ENCODE results near the gene TTK.

TTK gene

DNA sequence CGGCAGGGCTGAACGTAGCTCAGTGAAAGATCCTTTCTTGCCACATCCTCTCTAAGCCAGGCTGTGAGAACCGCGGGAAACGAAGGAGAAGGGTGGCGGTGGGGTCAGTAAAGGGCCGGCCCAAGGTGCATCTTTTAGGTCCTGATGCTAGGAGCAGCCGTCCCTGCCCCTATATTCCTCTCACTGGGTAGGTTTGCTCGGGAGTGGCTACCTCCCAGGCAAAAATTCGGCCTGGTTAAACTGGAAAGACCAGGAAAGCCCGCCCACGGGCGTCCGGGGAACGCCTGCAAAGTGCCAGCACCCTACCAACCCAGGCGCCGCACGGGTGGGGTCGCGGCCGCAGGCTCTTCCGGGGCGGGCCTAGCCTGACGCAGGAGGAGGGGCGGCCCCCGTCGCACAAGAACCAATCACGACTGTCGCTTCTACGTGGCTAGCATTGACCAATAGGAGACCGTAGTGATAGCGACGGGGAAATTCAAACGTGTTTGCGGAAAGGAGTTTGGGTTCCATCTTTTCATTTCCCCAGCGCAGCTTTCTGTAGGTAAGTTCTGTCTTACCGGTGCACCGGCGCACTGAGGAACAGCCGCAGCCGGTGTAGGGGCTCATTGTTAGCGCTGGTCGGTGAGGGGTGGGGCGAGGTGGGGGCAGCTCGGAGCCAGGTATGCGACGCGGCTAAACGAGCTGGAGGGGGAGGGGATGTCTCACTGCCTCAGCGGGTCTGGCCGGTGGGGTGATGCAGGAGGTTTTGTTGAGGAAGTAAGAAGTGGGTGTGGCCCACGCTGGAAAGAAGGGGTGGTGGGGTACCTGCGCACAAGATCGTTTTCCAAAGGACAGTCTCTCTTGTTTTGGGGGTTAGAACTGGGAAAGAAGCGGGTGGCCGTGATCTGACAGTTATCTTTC lies at the start of gene TTK:
TSS of gene TTK (plus strand) at position 477 of the 900 bp plus-strand sequence. CDS start 1,195 bp downstream, outside the sequence.
- TF ChIP-seq Cebpa-rat (IDR thresholded peaks at IDR 0.05), result no peak
- H3K27ac ChIP-seq, result peak within 1 kb of the TSS; percentile 74
- H3K4me3 ChIP-seq, result peak within 1 kb of the TSS; percentile 72
- H3K9me3 ChIP-seq, result no peaks in the 10 kb centered on the region
- H4K20me1 ChIP-seq, result no peaks in the 10 kb centered on the region
- H3K36me3 ChIP-seq, result no peaks in the 10 kb centered on the region; the same call in 1 of the 2 replicates
- peak within 1 kb of the TSS; percentile 71 for H3K9ac ChIP-seq
- H3K4me1 ChIP-seq, result peaks cover 26% of the 10 kb centered on the region
- peak within 1 kb of the TSS; percentile 77 for H3K4me2 ChIP-seq
- H3K27me3 ChIP-seq, result no peaks in the 10 kb centered on the region

DNA sequence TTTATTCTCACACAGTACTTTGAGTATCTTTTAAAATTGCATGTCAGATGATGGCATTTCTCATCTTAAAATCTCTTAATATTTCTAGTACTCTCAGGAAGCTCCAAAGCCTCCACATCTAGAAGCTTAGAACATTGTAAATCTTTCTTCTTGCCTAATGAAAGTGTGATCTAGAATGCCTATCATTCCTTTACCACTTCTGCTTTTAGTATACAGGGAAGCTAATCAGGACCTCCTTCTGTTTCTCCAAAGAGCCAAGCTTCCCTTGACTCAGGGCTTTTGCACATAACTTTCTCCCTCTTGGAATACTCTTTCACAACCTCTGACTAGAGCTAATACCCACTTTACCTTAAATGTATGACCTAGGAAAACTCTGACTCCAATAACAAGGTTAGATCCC lies 49.6 kb upstream of the TTK start:
- Histone ChIP-seq H3K27ac (no peak overlapping the region), H4K20me1 (no peaks in the 10 kb centered on the region), H3K4me3 (no peak overlapping the region), H3K4me1 (no peaks in the 10 kb centered on the region), H3K36me3 (no peaks in the 10 kb centered on the region), H3K4me2 (no peak overlapping the region), H3K9ac (no peak overlapping the region), H3K27me3 (no peaks in the 10 kb centered on the region), H3K9me3 (no peaks in the 10 kb centered on the region)
- no peak for TF ChIP-seq Cebpa-rat (IDR thresholded peaks at IDR 0.05)

DNA sequence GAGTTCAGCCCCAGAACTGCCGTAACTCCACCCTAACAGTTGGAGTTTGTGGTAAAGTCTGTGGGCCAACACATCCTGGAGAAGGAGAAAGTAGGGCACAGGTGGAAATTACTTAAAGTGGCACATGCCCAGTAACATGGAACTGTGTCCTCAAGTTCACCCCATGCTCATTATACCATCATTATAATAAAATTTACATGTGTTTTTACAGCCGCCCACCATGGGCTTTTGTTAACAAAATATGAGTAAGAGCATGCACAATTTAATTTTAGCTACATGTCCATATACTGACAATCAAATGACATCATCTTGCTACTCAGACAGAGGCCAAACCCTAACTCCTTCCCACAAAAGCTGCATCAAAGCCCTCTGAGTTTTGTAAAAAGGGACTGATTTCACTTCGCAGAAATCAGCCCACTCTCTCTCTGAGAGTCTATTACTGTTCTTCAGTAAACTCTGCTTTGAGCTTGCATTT lies 39.8 kb upstream of the TTK start:
- H3K4me1 ChIP-seq, result peaks cover 9% of the 10 kb centered on the region; the same call in 1 of the 2 replicates
- no peaks in the 10 kb centered on the region for H4K20me1 ChIP-seq
- no peaks in the 10 kb centered on the region for H3K27me3 ChIP-seq
- H3K36me3 ChIP-seq, result no peaks in the 10 kb centered on the region
- H3K27ac ChIP-seq, result no peak overlapping the region
- no peaks in the 10 kb centered on the region for H3K9me3 ChIP-seq
- TF ChIP-seq Cebpa-rat (IDR thresholded peaks at IDR 0.05), result no peak
- 0 out of 2 replicates have a peak overlapping the region, but pooled peaks have one; percentile 17 for H3K4me2 ChIP-seq
- H3K4me3 ChIP-seq, result no peak overlapping the region
- no peak overlapping the region for H3K9ac ChIP-seq

DNA sequence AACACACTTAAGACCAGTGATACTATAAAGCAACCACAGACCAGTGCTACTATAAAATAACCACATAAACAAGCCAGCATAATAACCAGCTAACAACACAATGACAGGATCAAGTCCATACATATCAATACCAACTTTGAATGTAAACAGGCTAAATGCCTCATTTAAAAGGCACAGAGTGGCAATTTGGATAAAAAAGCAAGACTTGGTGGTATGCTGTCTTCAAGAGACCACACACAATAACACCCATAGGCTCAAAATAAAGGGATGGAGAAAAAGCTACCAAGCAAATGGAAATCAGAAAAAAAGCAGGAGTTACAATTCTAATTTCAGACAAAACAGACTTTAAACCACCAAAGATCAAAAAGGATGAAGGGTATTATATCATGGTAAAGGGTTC lies 37.3 kb upstream of the TTK start:
- Histone ChIP-seq H3K9me3 (peaks cover 4% of the 10 kb centered on the region; the same call in 1 of the 2 replicates), H4K20me1 (no peaks in the 10 kb centered on the region), H3K9ac (no peak overlapping the region), H3K4me1 (peaks cover 9% of the 10 kb centered on the region; the same call in 1 of the 2 replicates), H3K27me3 (no peaks in the 10 kb centered on the region), H3K4me2 (no peak overlapping the region), H3K36me3 (no peaks in the 10 kb centered on the region), H3K4me3 (no peak overlapping the region), H3K27ac (no peak overlapping the region)
- TF ChIP-seq Cebpa-rat (IDR thresholded peaks at IDR 0.05), result no peak

DNA sequence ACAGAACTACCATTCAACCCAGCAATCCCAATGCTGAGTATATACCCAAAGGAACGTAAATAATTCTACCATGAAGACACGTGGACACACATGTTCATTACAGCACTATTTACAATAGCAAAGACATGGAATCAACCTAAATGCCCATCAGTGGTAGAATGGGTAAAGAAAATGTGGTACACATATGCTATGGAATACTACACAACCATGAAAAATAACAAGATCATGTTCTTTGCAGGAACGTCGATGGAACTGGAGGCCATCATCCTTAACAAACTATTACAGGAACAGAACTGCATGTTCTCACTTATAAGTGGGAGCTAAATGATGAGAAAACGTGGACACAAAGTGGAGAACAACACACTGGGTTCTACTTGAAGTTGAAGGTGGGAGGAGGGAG lies 34.7 kb upstream of the TTK start:
- Histone ChIP-seq H3K9me3 (peaks cover 4% of the 10 kb centered on the region; the same call in 1 of the 2 replicates), H3K9ac (no peak overlapping the region), H4K20me1 (no peaks in the 10 kb centered on the region), H3K4me3 (no peak overlapping the region), H3K27me3 (no peaks in the 10 kb centered on the region), H3K4me2 (no peak overlapping the region), H3K36me3 (no peaks in the 10 kb centered on the region), H3K27ac (no peak overlapping the region), H3K4me1 (0 out of 2 replicates have a peak, but pooled peaks cover 1% of the 10 kb centered on the region)
- no peak for TF ChIP-seq Cebpa-rat (IDR thresholded peaks at IDR 0.05)

DNA sequence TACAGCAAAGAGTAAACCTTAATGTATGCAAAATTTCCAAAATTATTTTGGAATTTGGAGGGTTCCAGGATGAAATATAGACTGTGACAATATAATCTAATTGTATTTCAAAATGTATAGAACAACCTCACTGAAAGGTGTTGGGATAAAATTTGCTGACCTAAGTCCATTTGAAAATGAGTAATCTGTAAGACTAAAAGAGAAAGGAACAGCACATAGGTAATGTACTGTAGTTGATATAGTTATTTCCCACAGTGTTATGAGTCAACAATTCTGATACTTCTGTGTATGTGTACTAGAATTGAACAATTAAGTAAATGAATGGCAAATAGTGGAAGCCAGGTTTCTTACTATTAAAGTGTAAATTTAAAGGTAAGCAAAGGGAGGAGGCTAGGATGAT lies 33.3 kb upstream of the TTK start:
- Histone ChIP-seq H3K9me3 (peaks cover 4% of the 10 kb centered on the region; the same call in 1 of the 2 replicates), H3K36me3 (no peaks in the 10 kb centered on the region), H3K9ac (no peak overlapping the region), H3K27ac (no peak overlapping the region), H4K20me1 (no peaks in the 10 kb centered on the region), H3K4me1 (no peaks in the 10 kb centered on the region), H3K4me3 (no peak overlapping the region), H3K4me2 (no peak overlapping the region), H3K27me3 (no peaks in the 10 kb centered on the region)
- TF ChIP-seq Cebpa-rat (IDR thresholded peaks at IDR 0.05), result no peak

DNA sequence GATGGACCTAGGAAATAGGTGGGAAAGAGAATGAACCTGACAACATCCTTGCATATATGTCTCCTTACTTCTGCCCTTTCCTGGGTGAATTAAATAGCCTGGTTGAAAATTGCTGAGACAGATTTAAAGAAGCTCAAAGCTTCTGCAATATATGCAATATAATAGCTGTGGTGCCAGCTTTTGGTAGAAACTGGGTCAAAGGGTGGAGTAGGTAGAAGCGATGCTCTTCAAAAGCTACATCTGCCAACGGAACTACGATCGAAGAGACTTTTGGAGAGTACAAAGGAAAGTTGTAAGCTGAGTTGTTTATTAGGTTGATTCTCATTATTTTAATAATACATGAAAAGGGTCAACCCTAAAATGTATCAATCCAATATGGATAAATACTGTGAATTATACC lies 22.8 kb upstream of the TTK start:
- H3K27me3 ChIP-seq, result no peaks in the 10 kb centered on the region
- TF ChIP-seq Cebpa-rat (IDR thresholded peaks at IDR 0.05), result no peak
- no peak overlapping the region for H3K9ac ChIP-seq
- H3K27ac ChIP-seq, result no peak overlapping the region
- H3K36me3 ChIP-seq, result no peaks in the 10 kb centered on the region
- peaks cover 12% of the 10 kb centered on the region; the same call in 1 of the 2 replicates for H3K4me1 ChIP-seq
- H3K9me3 ChIP-seq, result no peaks in the 10 kb centered on the region
- H4K20me1 ChIP-seq, result no peaks in the 10 kb centered on the region
- H3K4me2 ChIP-seq, result no peak overlapping the region
- H3K4me3 ChIP-seq, result no peak overlapping the region

DNA sequence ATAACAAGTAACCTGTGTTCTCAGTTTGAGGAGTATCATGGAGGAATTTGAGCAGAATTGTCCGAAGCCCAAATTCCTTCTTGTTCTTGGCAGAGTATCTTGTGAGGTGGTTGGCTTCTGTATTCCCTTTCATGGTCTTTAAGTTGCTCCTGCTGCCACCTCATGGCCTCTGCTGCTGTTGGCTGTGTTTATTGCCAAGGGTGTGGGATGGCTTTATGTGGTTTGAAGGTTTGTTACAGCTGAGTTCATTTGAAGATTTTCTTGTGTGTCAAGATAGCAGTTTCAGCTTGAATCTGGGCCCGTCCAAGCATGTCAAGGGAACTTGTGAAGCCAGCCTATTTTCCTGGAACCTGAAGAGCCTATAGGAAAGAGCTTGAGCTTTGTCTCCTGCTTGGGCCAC lies 20.2 kb upstream of the TTK start:
- H3K4me1 ChIP-seq, result peaks cover 12% of the 10 kb centered on the region; the same call in 1 of the 2 replicates
- H3K9me3 ChIP-seq, result no peaks in the 10 kb centered on the region
- TF ChIP-seq Cebpa-rat (IDR thresholded peaks at IDR 0.05), result no peak
- H3K4me3 ChIP-seq, result no peak overlapping the region
- H4K20me1 ChIP-seq, result no peaks in the 10 kb centered on the region
- no peaks in the 10 kb centered on the region for H3K27me3 ChIP-seq
- H3K9ac ChIP-seq, result no peak overlapping the region
- H3K4me2 ChIP-seq, result no peak overlapping the region; the same call in 1 of the 2 replicates
- no peak overlapping the region for H3K27ac ChIP-seq
- H3K36me3 ChIP-seq, result no peaks in the 10 kb centered on the region

DNA sequence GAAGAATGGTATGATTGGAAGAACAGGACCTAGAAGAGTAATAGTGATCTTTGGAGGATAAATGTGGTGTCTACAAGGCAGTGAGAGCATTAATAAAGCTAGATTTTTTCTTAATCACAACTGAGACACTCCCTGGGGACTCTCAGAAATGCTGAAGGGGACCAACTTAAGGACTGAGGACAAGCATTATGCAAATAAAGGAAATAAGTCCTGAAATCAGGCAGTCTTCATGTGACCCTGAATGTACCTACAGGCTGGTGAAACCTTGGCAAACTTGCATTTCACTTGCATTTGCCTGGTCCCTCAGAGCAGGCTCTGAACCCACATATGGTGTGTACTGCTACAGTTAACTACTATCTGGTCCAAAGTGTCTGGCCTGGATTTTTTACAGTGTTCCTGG lies 19.3 kb upstream of the TTK start:
- Histone ChIP-seq H3K9me3 (no peaks in the 10 kb centered on the region), H3K9ac (no peak overlapping the region), H3K27me3 (no peaks in the 10 kb centered on the region), H3K4me1 (peaks cover 12% of the 10 kb centered on the region; the same call in 1 of the 2 replicates), H3K4me3 (no peak overlapping the region), H3K4me2 (no peak overlapping the region), H3K36me3 (no peaks in the 10 kb centered on the region), H3K27ac (no peak overlapping the region), H4K20me1 (no peaks in the 10 kb centered on the region)
- TF ChIP-seq Cebpa-rat (IDR thresholded peaks at IDR 0.05), result no peak

DNA sequence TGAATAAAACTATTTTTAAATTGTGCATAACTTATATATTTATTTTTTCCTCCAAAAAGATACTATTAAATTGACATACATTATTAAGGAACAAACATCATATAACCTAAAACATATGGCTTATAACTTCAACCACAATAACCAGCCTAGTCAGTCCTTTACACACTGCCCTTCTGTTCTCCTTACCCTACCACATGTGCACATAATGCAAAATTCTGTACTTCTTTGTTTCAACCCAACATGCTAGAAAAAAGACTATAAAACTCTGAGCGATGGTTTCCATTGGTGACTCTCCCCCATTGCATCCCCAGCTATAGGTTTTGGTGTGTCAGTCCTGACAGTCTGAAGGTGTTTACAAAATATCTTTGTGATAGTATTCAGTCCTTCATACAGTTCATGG lies 14.8 kb upstream of the TTK start:
- TF ChIP-seq Cebpa-rat (IDR thresholded peaks at IDR 0.05), result no peak
- H3K9me3 ChIP-seq, result no peaks in the 10 kb centered on the region
- H4K20me1 ChIP-seq, result no peaks in the 10 kb centered on the region
- no peak overlapping the region for H3K4me3 ChIP-seq
- no peaks in the 10 kb centered on the region for H3K36me3 ChIP-seq
- no peaks in the 10 kb centered on the region for H3K27me3 ChIP-seq
- no peak overlapping the region for H3K27ac ChIP-seq
- no peak overlapping the region for H3K4me2 ChIP-seq
- H3K4me1 ChIP-seq, result peaks cover 6% of the 10 kb centered on the region; the same call in 1 of the 2 replicates
- no peak overlapping the region for H3K9ac ChIP-seq

Data from BLaER1 (cell line).